HepG2 (cell line): ENCODE measurements around the gene KCNK6. TPM values are rescaled to one million over a fixed set of nuclear protein-coding genes. Genes with fewer than 3 reads are reported as not detected.
A peak's percentile ranks its signal among the peaks of the same experiment; 100 is the strongest.

Experiments
- ATAC-seq: fragments of 200-7000 bp; cut with Tn5 transposase; 3 replicates; pipeline ENCODE4 v1.9.1; 2020; ENCODE audit warnings: mild to moderate bottlenecking, moderate library complexity
- BruUV-seq: library from RNA; stranded (reverse); fragments of 400-500 nt; replicated peaks from 2 replicates; lab custom pipeline; 2021; lab: Mats Ljungman, UMichigan
- CTCF ChIA-PET: fragments of 300-600 bp; formaldehyde crosslinking; extraction: SDS; loops from one replicate; lab custom pipeline; 2021; ENCODE audit warnings: low total read pairs, inconsistent platforms, low intra/inter-chr PET ratio; lab: Yijun Ruan, JAX
- POLR2A ChIA-PET: fragments of 350-600 bp; sonication (Branson Sonifier 250); formaldehyde crosslinking; loops from one replicate; lab custom pipeline; 2020; ENCODE audit warnings: antibody characterized with exemption, inconsistent platforms; lab: Yijun Ruan, JAX
- DNase-seq: peaks from one replicate; pipeline ENCODE4 v3.0.0-alpha.2; 2015; ENCODE audit warnings: low spot score
- FAIRE-seq: peaks from 3 replicates; lab custom pipeline; 2011; peaks lifted over from hg19 to GRCh38; lab: Jason Lieb, UNC
- H2AFZ ChIP-seq: one replicate; pipeline ENCODE4 v1.6.1; 2011; ENCODE audit warnings: low read length, inconsistent platforms
- H3K27ac ChIP-seq: fragments of 300-600 bp; 3 replicates; pipeline ENCODE4 v1.8.0; 2011; ENCODE audit warnings: mixed run types, mild to moderate bottlenecking, mixed read lengths, low read length, inconsistent platforms; ENCODE audit not compliant: insufficient read depth; ENCODE audit errors: extremely low read length
- H3K27me3 ChIP-seq, 2 experiments: fragments of 200-600 bp in 1 of 2; 2 replicates in 1 of 2; 3 replicates in 1 of 2; pipeline versions ENCODE4 v1.6.0 to v1.8.0; 2011; ENCODE audit warnings: low read length in 2 of 2, mild to moderate bottlenecking in 2 of 2, moderate library complexity in 2 of 2, inconsistent platforms in 1 of 2; ENCODE audit not compliant: insufficient read depth in 2 of 2, control insufficient read depth in 1 of 2
- H3K36me3 ChIP-seq, 2 experiments: fragments of 200-600 bp in 1 of 2; replicated peaks in 1 of 2; 2 replicates in 1 of 2; 3 replicates in 1 of 2; pipeline versions ENCODE4 v1.5.1 to v1.8.0; 2011; ENCODE audit warnings: low read length in 2 of 2, inconsistent platforms in 1 of 2; ENCODE audit not compliant: insufficient read depth in 2 of 2, control insufficient read depth in 1 of 2
- H3K4me1 ChIP-seq: 2 replicates; pipeline ENCODE4 v1.5.1; 2012; ENCODE audit warnings: low read length, inconsistent platforms; ENCODE audit not compliant: insufficient read depth
- H3K4me2 ChIP-seq: 2 replicates; pipeline ENCODE4 v1.6.0; 2011; ENCODE audit warnings: low read depth, low read length, inconsistent platforms
- H3K4me3 ChIP-seq, 3 experiments: fragments of 200-600 bp in 1 of 3; sonication (generic), shearing (Covaris generic) in 1 of 3; replicated peaks in 1 of 3; 2 replicates each; pipeline ENCODE4 v1.5.1; 2011 to 2016; ENCODE audit warnings: low read length in 3 of 3, inconsistent platforms in 2 of 3, low read depth in 2 of 3, mild to moderate bottlenecking in 2 of 3, control low read depth in 1 of 3, mixed read lengths in 1 of 3; ENCODE audit not compliant: insufficient read depth in 1 of 3
- H3K79me2 ChIP-seq: one replicate; pipeline ENCODE4 v1.6.1; 2011; ENCODE audit warnings: low read length, inconsistent platforms; ENCODE audit not compliant: insufficient read depth
- H3K9ac ChIP-seq: 2 replicates; pipeline ENCODE4 v1.6.0; 2011; ENCODE audit warnings: mild to moderate bottlenecking, low read depth, low read length, inconsistent platforms; ENCODE audit not compliant: insufficient read depth
- H3K9me3 ChIP-seq: 2 replicates; pipeline ENCODE4 v1.5.1; 2012; ENCODE audit warnings: mild to moderate bottlenecking, low read length
- H4K20me1 ChIP-seq: 2 replicates; pipeline ENCODE4 v1.6.0; 2011; ENCODE audit warnings: inconsistent platforms, mild to moderate bottlenecking, low read length, moderate library complexity; ENCODE audit not compliant: insufficient read depth
- CENPT ChIP-seq: sonication (generic); formaldehyde crosslinking; IDR thresholded peaks from 2 replicates; pipeline ENCODE4 v1.8.0; 2022; ENCODE audit warnings: low read depth, mild to moderate bottlenecking, moderate library complexity, missing genetic modification reagents
- CREM ChIP-seq, 2 experiments: sonication (generic) in 1 of 2; formaldehyde crosslinking in 1 of 2; IDR thresholded peaks; 2 replicates each; pipeline versions ENCODE4 v1.4.0 to v1.6.1; 2016 to 2020; ENCODE audit warnings: antibody characterized with exemption in 1 of 2, mild to moderate bottlenecking in 1 of 2, missing genetic modification reagents in 1 of 2
- RBM39 ChIP-seq: fragments of 200-400 bp; formaldehyde crosslinking; IDR thresholded peaks from one replicate; pipeline ENCODE4 v1.6.1; 2018; ENCODE audit warnings: antibody characterized with exemption, mild to moderate bottlenecking, low read depth, low read length; ENCODE audit not compliant: poor library complexity, severe bottlenecking
- RFX3 ChIP-seq: IDR thresholded peaks from 2 replicates; pipeline ENCODE4 v1.6.1; 2016; ENCODE audit warnings: missing biosample characterization, missing genetic modification reagents
- SIX4 ChIP-seq: sonication (generic); formaldehyde crosslinking; IDR thresholded peaks from 2 replicates; pipeline ENCODE4 v1.4.0; 2020; ENCODE audit warnings: missing genetic modification reagents
- SRSF4 ChIP-seq: fragments of 200-400 bp; formaldehyde crosslinking; IDR thresholded peaks from one replicate; pipeline ENCODE4 v1.6.1; 2018; ENCODE audit warnings: mild to moderate bottlenecking, low read depth, low read length, moderate library complexity; ENCODE audit not compliant: poor library complexity, severe bottlenecking
- WIZ ChIP-seq: sonication (generic); formaldehyde crosslinking; IDR thresholded peaks from 2 replicates; pipeline ENCODE4 v1.5.1; 2020; ENCODE audit warnings: mild to moderate bottlenecking, missing genetic modification reagents
- ZFP36L1 ChIP-seq: sonication (generic); formaldehyde crosslinking; IDR thresholded peaks from 2 replicates; pipeline ENCODE4 v1.8.0; 2022; ENCODE audit warnings: mild to moderate bottlenecking, missing genetic modification reagents, moderate library complexity
- WGBS: methylation state at CpG from one replicate; pipeline ENCODE4 v1.1.6; 2017; ENCODE audit warnings: low lambda C conversion rate; 5-methylcytosine and 5-hydroxymethylcytosine counted together
- in situ Hi-C: cut with HindIII; loops from 2 replicates; pipeline ENCODE4 v1.10.0; 2017; ENCODE audit warnings: low pct_unique_long_range_greater_than_20kb; ENCODE audit not compliant: extremely low pct_ligation_motif_present
- intact Hi-C: fragments of 100-400 bp; cut with micrococcal nuclease; formaldehyde crosslinking; loops from one replicate; pipeline ENCODE4 v1.10.0; 2022; ENCODE audit not compliant: unreplicated experiment
- polyA plus RNA-seq, 8 experiments: library from polyadenylated mRNA; depleted of rRNA in 3 of 8; stranded (reverse) in 7 of 8; unstranded in 1 of 8; fragments of >200 nt; fragmentation: Illumina TruSeq in 4 of 8; extraction: Trizol in 4 of 8; gene quantifications; 2 replicates each; pipeline versions ENCODE4 v1.2.1 to v1.2.3, GENCODE V29; 2011 to 2016; ENCODE audit warnings: low read depth in 4 of 8, missing spikeins in 1 of 8, mixed read lengths in 1 of 8; ENCODE audit not compliant: insufficient read depth in 1 of 8
- total RNA-seq, 5 experiments: library from RNA; depleted of rRNA; stranded (reverse); fragments of >200 nt; fragmentation: Illumina TruSeq; extraction: Trizol; gene quantifications; 2 replicates each; pipeline ENCODE4 v1.2.3, GENCODE V29; 2016; ENCODE audit warnings: low read depth in 1 of 5
- TF ChIP-seq, protein P1 (sequence below): sonication (generic); formaldehyde crosslinking; IDR thresholded peaks from 2 replicates; pipeline ENCODE4 v1.8.1; 2023; ENCODE audit warnings: mild to moderate bottlenecking, moderate library complexity, missing genetic modification reagents
- TF ChIP-seq, protein P2 (sequence below): sonication (generic); formaldehyde crosslinking; IDR thresholded peaks from 2 replicates; pipeline ENCODE4 v1.4.0; 2020; ENCODE audit warnings: mild to moderate bottlenecking, missing genetic modification reagents
- TF ChIP-seq, protein P3 (sequence below): sonication (generic); formaldehyde crosslinking; IDR thresholded peaks from 2 replicates; pipeline ENCODE4 v1.5.0; 2020; ENCODE audit warnings: mild to moderate bottlenecking, missing genetic modification reagents, borderline replicate concordance

The KCNK6 gene
- total and polyA plus RNA-seq, 2 of the 13 experiments (the other 11 are each of a cell fraction or from before 2014, with no cell fraction given), result 0.03 TPM; not detected in 1

DNA sequence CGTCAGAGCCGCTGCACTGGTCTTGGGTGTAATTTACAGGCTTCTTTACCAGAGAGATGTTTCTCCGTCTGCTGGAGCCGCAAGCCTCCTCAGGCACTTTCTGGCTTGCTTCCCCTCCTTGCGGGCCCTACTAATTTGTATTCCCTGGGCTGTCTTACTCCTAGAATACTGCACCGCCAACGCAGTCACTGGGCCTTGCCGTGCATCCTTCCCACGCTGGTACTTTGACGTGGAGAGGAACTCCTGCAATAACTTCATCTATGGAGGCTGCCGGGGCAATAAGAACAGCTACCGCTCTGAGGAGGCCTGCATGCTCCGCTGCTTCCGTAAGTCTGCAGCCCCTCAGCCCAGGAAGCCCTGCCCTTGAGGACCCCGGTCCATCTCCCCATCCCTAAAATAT lies 29.7 kb upstream of the KCNK6 start (continued):
- TF ChIP-seq, protein P1, sequence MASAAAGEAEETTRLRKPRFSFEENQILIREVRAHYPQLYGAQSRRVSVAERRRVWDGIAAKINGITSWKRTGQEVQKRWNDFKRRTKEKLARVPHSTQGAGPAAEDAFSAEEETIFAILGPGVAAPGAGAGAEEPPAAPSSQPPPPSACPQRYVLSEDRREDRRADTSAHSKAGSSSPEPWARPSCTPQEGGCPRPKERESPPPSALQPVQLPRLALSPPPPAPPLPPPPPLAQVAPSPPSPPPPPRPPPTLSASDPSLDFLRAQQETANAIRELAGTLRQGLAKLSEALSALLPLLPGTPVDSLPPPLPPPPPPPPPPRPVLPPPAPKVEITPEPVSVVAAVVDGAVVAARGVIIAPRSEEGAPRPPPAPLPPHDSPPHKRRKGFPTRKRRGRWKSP (CRISPR knock-in tag), result no peak
- TF ChIP-seq ZFP36L1, result no peak
- no peak for TF ChIP-seq CREM (IDR thresholded peaks at IDR 0.05)
- no peak for TF ChIP-seq CREM (CRISPR knock-in tag; IDR thresholded peaks at IDR 0.05)

DNA sequence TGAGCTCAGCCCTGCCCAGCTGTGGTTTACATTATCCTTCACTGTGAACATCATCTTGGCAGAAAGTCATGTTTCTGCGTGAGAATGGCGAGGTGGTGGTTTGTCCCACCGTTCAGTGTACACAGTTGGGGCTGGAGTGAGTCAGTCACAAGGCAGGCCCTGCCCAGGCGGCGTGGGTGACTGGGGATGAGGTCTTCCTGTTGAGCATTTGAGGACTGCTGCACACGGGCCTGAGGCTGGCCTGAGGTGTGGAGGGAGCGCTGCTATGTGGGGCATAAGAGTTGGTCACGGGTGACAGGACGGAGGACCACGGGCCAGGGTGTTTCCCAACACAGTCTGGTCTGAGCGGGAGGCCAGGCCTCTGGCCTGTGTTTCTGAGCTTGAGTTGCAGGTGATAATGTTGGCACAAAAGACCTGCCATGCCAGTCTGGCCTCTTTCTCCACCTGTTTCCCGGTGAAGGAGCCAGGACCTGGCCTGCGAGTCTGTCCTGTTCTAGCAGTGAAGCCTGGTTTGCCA lies 29.0 kb upstream of the KCNK6 start:
- ATAC-seq, result peak; percentile 35; the same call in 2 of the 3 replicates
- TF ChIP-seq WIZ (CRISPR knock-in tag) (no peak), RFX3 (no peak), RBM39 (no peak), SRSF4 (no peak), CENPT (CRISPR knock-in tag) (no peak), SIX4 (CRISPR knock-in tag) (no peak)
- TF ChIP-seq, protein P2, sequence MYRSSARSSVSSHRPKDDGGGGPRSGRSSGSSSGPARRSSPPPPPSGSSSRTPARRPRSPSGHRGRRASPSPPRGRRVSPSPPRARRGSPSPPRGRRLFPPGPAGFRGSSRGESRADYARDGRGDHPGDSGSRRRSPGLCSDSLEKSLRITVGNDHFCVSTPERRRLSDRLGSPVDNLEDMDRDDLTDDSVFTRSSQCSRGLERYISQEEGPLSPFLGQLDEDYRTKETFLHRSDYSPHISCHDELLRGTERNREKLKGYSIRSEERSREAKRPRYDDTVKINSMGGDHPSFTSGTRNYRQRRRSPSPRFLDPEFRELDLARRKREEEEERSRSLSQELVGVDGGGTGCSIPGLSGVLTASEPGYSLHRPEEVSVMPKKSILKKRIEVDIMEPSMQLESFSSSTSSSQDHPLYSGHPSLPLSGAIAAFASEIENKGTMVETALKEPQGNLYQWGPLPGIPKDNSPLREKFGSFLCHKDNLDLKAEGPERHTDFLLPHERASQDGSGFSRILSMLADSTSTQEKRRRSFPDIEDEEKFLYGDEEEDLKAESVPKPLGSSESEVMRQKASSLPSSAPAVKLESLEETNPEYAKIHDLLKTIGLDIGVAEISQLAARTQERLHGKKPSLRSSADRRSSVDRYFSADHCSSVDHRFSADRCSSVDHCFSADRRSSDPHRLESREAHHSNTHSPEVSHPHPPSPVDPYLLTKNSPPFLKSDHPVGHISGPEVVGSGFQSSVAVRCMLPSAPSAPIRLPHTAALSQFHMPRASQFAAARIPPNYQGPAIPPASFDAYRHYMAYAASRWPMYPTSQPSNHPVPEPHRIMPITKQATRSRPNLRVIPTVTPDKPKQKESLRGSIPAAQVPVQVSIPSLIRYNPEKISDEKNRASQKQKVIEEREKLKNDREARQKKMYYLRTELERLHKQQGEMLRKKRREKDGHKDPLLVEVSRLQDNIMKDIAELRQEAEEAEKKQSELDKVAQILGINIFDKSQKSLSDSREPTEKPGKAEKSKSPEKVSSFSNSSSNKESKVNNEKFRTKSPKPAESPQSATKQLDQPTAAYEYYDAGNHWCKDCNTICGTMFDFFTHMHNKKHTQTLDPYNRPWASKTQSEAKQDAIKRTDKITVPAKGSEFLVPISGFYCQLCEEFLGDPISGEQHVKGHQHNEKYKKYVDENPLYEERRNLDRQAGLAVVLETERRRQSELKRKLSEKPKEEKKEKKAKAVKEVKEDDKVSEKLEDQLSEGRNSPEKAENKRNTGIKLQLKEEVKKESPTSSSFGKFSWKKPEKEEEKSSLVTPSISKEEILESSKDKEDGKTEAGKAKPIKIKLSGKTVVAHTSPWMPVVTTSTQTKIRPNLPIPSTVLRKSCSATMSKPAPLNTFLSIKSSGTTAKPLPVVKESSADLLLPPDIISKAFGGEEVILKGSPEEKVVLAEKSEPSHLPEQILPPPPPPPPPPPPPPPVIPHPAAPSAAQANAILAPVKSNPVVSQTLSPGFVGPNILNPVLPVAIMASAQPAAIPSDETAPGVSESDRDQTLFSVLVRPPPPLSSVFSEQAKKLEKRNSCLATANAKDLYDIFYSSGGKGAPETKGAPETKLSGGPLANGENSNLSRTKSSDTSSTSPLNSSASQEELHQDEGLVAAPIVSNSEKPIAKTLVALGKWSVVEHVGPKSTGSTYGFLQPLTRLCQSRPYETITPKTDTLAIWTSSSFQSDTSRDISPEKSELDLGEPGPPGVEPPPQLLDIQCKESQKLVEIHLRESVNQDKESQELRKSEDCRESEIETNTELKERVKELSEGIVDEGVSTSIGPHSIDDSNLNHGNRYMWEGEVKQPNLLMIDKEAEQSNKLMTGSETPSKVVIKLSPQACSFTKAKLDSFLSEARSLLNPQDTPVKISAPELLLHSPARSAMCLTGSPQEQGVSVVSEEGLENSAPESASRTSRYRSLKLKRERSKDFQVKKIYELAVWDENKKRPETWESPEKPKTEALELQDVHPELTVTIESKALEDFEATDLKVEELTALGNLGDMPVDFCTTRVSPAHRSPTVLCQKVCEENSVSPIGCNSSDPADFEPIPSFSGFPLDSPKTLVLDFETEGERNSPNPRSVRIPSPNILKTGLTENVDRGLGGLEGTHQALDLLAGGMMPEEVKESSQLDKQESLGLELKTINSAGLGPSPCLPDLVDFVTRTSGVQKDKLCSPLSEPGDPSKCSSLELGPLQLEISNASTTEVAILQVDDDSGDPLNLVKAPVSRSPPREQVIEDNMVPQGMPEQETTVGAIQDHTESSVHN, result no peak
- TF ChIP-seq, protein P3, sequence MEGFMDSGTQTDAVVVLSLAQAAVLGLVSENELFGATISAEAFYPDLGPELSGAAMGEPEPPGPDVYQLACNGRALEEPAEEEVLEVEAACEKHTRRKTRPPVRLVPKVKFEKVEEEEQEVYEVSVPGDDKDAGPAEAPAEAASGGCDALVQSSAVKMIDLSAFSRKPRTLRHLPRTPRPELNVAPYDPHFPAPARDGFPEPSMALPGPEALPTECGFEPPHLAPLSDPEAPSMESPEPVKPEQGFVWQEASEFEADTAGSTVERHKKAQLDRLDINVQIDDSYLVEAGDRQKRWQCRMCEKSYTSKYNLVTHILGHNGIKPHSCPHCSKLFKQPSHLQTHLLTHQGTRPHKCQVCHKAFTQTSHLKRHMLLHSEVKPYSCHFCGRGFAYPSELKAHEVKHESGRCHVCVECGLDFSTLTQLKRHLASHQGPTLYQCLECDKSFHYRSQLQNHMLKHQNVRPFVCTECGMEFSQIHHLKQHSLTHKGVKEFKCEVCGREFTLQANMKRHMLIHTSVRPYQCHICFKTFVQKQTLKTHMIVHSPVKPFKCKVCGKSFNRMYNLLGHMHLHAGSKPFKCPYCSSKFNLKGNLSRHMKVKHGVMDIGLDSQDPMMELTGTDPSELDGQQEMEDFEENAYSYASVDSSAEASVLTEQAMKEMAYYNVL (CRISPR knock-in tag), result no peak

More for the DNA sequence above, 29.0 kb upstream of the KCNK6 start:
- Histone ChIP-seq H3K36me3 (no peaks in the 10 kb centered on the region), H3K27me3 (peaks cover 3 to 30% of the 10 kb centered on the region in 2 experiments), H3K9me3 (no peaks in the 10 kb centered on the region), H3K79me2 (no peaks in the 10 kb centered on the region), H4K20me1 (no peaks in the 10 kb centered on the region), H2AFZ (no peak overlapping the region), H3K27ac (no peak overlapping the region), H3K4me3 (no peak overlapping the region), H3K4me1 (0 out of 2 replicates have a peak, but pooled peaks cover 5% of the 10 kb centered on the region), H3K9ac (no peak overlapping the region), H3K4me2 (no peak overlapping the region)
- DNase-seq, result no peak
- CTCF ChIA-PET, result no interaction called here
- POLR2A ChIA-PET, result no interaction called here
- no peak for FAIRE-seq
- intact Hi-C loops (no loop called here), in situ Hi-C loops (no loop called here)
- no TSS peak for BruUV-seq
- 6% methylated on average over 3 of the region's 13 CpGs for WGBS
